Daoy (cell line): ENCODE measurements around the gene TUBA1B. TPM values are rescaled to one million over a fixed set of nuclear protein-coding genes. Genes with fewer than 3 reads are reported as not detected.
"Not testable (repeated sequence)": the region's sequence is repeated elsewhere in the genome, so short reads cannot be mapped to it uniquely, and the experiment has no call there.

Source experiments
- DNase-seq: peaks from one replicate; pipeline ENCODE4 v3.0.0-alpha.2; 2015; ENCODE audit warnings: low read depth
- total RNA-seq: library from RNA; depleted of rRNA; stranded (reverse); fragments of >200 nt; shearing (Covaris generic); gene quantifications from 2 replicates; pipeline ENCODE4 v1.2.3, GENCODE V29; 2014; rRNA removed

Gene TUBA1B
- total RNA-seq: 3,979 and 4,039 TPM in 2 replicates

DNA sequence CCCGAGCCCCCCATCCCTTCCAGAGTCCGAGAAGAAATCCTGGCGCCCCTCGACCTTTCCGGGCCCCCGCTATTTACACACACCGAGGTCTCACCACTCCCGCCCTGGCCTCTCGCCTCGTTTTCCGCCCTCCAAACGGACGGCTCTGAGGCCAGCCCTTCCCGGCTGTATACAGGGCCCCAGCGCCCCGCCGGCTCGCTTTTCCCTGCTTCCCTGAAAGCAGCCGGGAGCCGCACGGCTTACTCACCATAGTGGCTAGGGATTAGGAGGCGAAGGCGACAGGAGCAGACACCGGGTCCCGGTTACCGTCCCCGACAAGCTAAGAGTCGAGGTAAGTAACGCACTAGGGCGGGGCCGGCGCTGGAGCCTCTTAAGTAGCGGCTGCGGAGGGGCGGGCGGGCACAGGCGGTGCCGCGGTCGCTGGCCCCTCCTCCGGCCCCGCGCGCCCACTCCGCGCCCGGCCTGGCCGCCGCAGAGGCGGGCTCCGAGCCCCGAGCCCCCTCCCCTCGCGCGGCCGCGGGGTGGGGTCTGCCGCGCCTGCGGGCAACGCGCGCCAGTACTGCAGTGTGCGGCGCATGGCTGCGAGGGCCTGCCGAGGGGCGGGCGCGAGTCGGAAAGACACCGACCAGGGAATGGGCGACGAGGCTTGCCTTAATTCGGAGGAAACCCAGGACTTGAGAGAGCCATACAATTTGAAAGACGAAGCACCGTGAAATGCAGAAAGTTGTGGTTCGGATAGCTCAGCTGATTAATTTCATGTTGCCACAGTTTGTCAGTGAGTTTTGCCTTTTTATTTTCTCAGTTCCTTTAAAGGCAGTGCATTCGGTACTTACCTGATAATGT lies at the start of gene TUBA1B:
TUBA1B (minus strand) TSS at position 345 of the 843 bp plus-strand sequence; CDS start at position 250, 95 bp downstream.
- DNase-seq: peak; percentile 96

- peak; percentile 19 for DNase-seq
These were observed 43.0 kb upstream of the TUBA1B start for GRCh38 chr12:49174218-49174617.

DNA sequence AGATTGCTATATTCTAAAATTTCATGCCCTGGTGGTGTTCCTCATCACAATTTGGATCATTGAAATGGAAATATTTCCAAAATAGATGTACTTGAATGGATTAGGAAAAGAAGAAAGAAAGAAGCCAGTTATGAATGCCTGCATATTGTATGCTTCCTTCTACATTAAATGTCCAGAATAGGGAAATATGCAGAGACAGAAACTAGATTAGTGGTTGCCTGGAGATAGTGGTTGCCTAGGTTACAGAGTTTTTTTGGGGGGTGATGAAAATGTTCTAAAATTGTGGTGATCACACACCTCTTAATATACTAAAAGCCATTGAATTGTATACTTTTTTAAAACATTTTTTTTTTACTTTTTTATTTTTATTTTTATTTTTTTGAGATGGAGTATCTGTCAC lies 39.7 kb upstream of the TUBA1B start:
- no peak for DNase-seq

DNA sequence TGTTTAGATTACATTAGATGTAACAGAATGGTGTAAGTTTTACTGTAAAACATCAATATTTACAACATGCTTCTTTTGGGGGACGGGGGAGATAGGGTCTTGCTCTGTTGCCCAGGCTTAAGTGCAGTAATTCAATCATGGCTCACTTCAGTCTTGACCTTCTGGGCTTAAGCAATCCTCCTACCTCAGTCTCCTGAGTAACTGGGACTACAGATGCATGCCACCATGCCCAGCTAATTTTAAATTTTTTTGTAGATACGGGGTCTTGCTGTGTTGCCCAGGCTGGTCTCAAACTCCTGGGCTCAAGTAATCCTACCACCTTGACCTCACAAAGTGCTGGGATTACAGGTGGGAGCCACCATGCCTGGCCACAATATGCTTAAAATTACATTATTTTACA lies 33.9 kb upstream of the TUBA1B start:
- DNase-seq: no peak

DNA sequence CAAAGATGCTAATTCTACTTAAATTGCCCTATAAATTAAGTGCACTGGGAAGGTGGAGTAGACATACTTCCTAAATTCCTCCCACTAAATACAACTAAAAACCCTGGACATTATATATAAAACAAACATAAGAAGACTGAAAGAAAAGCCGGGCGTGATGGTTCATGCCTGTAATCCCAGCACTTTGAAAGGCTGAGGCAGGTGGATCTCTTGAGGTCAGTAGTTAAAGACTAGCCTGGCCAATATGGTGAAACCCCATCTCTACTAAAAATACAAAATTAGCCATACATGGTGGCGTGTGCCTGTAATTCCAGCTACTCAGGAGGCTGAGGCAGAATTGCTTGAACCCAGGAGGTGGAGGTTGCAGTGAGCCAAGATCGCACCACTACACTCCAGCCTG lies 30.7 kb upstream of the TUBA1B start:
- not testable (repeated sequence) for DNase-seq

DNA sequence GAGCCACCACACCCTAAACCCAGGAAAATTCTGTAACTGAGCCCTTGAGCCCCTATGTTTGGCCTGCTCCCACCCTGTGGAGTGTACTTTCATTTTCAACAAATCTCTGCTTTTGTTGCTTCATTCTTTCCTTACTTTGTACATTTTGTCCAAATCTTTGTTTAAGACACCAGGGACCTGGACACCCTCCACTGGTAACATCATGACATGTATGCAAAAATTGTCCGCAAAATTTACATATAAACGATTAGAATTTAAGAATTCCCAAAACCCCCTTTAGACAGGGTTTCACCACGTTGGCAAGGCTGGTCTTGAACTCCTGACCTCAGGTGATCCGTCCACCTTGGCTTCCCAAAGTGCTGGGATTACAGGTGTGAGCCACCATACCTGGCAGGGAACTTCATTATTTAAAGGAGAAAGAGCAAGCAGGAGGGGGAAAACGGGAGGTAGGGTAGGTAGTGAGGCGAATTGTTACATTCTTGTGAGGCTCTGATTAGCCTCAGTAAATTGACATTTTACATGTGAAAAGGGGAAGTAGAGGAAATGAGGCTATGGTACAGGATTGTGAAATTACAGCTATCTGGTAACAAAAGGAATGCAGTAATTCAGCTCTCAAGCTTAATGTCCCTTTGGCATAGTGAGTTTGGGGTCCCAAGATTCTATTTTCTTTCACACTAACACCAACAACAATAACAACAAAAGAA lies 30.0 kb upstream of the TUBA1B start:
- DNase-seq: no peak

- DNase-seq: no peak
These were observed 29.2 kb upstream of the TUBA1B start for GRCh38 chr12:49160399-49160798.

DNA sequence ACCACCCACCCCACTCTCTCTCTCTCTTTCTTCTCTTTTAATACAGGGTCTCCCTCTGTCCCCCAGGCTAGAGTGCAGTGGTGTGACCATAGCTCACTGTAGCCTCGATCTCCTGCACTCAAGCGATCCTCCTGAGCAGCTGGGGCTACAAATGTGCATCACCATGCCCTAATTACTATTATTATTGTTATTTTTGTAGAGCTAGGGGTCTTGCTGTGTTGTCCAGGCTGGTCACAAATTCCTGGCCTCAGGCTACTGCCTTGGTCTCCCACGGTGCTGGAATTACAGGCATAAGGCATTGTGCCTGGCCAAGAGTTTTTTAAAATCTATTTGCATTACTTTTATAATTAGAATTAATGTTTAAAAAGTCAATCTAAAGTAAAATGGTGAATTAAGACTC lies 23.0 kb upstream of the TUBA1B start:
- DNase-seq: no peak

GRCh38 chr12:49147384-49147783 lies 16.2 kb upstream of the TUBA1B start:
- no peak for DNase-seq

DNA sequence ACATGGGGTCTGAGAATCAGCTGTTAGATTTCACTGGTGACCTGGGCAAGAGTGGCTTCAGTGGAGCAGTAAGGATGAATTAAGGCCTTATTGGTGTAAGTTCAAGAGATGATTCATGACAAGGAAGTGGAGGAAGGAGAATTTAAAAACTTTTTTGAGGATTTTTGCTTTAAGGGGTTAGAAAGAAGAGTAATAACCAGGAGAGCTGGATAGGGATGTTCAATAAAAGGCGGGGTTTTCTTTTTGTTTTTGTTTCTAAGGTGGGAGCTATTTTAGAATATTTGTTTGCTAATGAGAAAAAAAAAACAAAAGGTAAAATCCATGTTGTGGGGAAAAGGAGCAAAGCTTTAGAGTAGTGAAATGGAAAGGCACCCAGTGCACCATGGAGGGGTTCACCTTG lies 15.2 kb upstream of the TUBA1B start:
- no peak for DNase-seq

DNA sequence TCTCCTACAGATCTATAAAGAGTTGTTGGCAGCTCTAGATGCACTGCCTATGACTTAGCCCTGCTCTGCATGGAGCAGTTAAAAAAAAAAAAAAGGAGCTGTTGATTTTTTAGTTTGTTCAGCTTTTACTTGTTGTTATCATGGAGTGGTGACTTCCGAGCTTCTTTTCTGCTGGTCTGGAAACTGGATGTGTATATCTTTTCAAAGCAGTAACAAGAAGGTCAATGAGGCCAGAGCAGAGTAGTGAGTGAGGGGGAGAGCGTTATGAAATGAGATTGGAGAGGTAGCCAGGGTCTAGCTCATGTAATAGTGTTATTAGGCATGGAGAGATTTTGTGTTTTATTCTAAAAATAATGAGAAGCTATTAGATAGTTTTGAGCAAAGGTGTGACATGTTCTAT lies 13.2 kb upstream of the TUBA1B start:
- DNase-seq: no peak

- no peak for DNase-seq
These were observed 7.8 kb upstream of the TUBA1B start for GRCh38 chr12:49138999-49139398.

- DNase-seq: no peak
These were observed 7.4 kb upstream of the TUBA1B start for GRCh38 chr12:49138587-49138986.

DNA sequence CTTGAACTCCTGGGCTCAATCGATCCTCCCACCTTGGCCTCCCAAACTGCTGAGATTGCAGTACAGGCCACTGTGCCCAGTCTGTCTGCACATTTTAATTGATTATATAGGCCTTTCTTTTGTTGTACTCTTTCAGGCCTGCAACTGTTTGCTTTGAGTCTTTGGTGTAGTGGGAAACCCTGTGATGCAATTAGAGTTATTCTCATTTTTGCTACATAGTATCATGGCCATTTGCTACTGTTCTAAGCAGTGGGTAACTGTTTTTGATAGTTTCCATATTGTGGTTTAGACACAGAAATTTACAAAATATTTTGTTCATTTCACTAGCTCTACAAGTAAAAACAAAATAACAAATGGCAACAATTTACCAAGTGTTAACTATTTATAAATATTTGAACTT lies 6.3 kb upstream of the TUBA1B start:
- DNase-seq: no peak

DNA sequence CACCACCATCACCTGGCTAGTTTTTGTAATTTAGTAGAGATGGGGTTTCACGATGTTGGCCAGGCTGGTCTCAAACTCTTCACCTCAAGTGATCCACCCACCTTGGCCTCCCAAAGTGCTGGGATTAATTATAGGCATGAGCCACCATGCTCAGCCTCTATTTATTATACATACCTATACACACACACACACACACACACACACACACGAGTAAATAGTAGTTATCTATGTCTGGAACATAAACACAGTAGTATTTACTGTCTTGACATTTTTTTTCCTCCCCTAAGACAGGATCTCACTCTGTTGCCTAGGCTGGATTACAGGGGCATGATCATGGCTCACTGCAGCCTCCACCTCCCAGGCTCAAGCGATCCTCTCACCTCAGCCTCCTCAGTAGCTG lies 5.8 kb upstream of the TUBA1B start:
- DNase-seq: not testable (repeated sequence)

DNA sequence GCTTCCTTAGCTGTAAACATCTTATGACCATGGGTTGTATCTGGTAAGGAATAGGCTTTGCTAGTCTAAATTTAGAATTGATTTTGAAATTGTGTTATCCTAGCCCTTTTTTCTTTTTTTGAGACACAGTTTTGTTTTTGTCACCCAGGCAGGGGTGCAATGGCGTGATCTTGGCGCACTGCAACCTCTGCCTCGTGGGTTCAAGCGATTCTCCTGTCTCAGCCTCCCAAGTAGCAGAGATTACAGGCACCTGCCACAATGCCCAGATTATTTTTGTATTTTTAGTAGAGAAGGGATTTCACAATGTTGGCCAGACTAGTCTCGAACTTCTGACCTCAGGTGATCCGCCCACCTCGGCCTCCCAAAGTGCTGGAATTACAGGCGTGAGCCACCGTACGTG lies 2.4 kb upstream of the TUBA1B start:
- DNase-seq: no peak

DNA sequence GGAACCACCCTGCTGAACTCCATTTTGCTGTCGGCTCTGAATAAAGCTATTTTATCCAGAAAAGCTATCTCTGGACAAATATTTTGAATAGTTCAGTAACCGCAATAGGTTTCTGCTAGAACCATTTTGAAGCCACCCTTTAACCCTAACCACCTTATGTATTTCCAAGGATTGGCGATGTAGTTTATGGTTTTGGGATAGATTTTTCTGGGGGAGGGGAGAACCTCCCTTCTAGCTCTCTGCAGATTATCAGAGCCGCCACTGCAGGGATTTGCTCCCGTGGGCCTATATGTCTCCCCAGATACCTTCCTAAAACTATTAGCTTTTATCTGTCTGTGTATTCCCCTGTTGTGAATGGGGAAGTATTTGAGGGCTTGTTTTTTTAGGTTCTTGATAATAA lies 1.8 kb upstream of the TUBA1B start:
- DNase-seq: no peak

GRCh38 chr12:49131894-49132461 lies 783 bp upstream of the TUBA1B start:
- DNase-seq: peak; percentile 34

DNA sequence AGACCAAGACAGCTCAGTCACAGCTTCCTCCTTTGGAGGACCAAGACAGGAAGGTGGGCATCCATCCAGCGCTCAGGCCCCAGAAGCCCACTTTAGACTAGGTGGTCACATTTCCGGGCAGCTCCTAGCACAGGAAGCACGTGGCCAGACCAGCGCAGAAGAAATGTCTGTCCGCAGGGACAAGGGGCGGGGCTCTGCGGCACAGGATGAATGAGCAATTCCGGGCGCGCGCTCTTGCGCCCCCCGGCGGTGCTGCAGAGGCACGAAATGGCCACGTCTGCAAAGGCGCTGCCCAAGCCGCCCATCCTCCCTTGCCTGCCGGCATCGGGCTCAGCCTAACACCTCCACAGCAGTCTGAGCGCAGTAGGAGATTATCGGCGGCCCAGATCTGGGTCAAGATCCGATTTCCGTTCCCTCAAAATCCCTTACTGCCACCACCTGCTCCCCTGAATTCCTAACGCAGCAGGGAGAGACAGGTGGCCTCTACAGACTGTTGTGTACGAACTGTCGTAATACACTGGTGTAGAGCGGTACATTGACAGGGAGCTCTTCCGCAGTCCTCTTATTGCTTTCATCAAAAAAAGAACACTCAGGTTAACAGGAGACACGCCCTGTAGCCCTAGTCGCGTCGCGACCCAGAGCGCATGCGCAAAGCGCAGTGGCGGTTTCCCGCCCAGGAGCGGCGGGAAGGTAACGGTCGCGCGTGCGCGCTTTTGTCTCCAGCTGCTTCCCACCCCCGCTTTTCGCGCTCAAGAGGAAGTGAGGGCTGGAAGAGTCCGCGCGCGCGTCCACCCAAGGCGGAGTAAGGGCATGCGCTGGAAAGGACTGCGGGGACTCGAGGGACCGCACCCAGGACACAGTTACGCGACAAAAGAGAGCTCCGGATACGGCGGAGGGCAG lies 794 bp downstream of the TUBA1B start:
- peak; percentile 96 for DNase-seq

DNA sequence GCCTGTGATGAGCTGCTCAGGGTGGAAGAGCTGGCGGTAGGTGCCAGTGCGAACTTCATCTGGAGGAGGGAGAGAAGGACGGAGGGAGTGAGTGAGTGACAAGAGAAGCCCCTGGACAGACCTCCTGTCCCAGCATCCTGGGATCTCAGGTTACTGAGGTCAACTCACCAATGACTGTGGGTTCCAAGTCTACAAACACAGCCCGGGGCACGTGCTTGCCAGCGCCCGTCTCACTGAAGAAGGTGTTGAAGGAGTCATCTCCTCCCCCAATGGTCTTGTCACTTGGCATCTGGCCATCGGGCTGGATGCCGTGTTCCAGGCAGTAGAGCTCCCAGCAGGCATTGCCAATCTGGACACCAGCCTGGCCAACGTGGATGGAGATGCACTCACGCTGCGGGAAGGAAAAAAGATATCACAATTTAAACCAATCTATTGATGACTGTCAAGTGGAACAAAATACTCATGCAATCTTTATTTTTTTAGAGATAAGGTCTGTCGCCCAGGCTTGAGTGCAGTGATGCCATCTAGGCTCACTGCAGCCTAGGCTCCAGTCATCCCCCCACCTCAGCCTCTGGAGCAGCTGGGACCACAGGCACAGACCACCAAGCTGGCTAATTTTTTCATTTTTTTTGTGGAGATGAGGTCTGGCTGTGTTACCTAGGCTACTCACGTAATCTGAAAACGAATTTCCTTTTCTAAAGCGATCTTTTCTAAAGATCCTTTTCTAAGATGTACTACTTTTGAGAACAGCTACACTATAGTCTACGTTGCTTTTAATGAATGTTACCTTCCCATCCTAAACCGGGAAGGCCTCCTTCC lies 1.7 kb downstream of the TUBA1B start:
- no peak for DNase-seq

DNA sequence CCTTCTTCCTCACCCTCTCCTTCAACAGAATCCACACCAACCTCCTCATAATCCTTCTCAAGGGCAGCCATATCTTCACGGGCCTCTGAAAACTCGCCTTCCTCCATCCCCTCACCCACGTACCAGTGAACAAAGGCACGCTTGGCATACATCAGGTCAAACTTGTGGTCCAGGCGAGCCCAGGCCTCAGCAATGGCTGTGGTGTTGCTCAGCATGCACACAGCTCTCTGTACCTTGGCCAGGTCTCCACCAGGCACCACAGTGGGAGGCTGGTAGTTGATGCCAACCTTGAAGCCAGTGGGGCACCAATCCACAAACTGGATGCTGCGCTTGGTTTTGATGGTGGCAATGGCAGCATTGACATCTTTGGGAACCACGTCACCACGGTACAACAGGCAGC lies 3.2 kb downstream of the TUBA1B start:
- DNase-seq: not testable (repeated sequence)
